OCI-M2 (cell line): Measurements from ENCODE around the gene PPP2R3A.
A peak's percentile ranks its signal among the peaks of the same experiment; 100 is the strongest.
"Not testable (repeated sequence)": the region's sequence is repeated elsewhere in the genome, so short reads cannot be mapped to it uniquely, and the experiment has no call there.

ENCODE experiments used
- DNase-seq: peaks from one replicate; lab custom pipeline; 2025; ENCODE audit not compliant: unreplicated experiment; lab: John Stamatoyannopoulos, UW

Gene PPP2R3A

GRCh38 chr3:136192195-136192594 lies 226.7 kb downstream of the PPP2R3A start:
- DNase-seq = not testable (repeated sequence)

DNA sequence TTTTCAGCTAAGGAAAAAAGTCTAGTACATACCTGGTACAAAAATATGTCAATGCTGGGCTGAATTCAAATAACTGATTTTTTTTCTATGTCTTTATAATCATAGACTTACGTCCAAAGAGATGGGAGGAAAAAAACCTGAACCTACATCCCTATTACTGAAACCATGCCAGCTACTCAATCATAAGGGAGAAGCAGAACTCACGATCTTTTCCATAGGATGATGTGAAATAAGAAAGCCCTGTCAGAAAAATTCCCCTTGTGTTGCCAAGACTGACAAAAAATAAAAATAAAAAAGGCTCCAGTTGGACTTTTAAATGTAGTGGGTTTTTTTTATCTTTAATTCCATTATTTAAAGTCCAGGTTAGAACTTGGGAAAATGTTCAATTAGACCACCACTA lies 227.3 kb downstream of the PPP2R3A start:
- DNase-seq = no peak

DNA sequence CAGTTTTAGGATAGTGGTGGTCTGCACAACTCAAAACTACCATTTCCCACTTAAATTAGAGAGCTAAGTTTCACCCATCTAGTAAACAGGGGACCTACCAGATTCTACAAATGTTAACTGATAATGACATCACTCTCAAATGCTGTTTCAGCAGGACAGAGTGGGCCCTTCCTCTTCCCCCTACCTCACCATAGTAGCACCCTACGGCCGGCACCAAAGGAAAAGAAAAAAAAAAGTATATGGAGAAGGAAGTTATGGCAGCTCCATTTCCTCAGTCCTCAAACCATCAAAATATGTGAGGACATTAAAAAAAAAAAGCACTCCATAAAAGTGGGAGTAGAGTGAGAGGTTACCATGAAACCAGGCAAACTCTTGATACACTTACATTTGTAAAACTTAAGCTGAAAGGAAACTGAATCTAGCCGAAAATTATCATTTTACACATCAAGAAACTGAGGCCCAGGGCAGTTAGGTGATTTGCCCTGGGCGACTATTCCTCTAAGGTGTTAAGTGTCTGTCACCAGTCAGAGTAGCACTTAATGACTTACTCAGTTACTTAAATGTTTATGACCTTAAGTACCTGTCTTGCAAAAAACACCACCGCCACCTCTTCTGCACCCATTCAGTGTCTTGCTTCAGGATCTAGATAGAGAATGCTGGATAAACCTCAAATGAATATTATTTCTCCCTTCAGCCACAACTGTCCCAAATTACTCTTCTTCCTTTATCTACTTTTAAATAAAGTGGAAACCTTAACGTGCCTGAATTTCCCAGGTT lies 227.9 kb downstream of the PPP2R3A start:
- DNase-seq = no peak

DNA sequence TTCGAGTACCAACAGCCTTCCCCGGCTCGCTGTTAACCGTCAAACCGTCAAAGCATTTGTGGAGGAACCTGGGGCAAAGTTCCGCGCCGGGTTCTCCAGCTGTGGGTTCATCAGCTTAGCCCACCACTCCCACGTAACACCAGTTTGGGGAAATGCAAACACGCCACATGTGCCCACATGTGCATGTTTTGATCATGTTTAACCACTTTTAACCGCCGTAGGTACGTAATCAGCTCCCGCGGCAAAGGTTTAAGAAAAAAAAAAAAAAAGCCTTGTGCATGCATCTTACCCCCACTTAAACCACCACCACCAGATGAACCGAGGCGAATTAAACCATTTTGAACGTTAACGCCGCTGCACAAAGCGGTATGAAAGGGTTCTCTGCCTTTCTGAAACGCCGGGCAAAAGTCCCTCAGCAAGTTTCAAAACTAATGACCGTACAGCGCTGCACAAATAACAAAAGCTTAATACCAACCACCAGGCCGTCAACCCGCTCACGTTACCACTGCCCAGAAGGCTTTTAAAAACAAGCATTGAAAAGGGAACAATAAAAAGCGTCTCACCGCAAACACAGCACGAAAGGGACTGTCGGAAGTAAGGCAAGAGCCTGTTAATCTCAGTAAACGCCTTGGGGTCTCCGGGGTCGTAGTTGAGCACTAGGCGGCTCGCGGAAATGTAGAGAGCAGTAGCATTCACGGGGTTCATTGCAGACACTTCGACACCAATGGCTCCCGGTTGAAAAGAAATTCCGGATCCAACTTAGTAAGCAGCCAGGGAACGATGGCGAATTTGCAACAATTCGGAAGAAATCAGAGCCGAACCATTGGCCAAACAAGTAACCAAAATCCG lies 229.1 kb downstream of the PPP2R3A start:
- no peak for DNase-seq

DNA sequence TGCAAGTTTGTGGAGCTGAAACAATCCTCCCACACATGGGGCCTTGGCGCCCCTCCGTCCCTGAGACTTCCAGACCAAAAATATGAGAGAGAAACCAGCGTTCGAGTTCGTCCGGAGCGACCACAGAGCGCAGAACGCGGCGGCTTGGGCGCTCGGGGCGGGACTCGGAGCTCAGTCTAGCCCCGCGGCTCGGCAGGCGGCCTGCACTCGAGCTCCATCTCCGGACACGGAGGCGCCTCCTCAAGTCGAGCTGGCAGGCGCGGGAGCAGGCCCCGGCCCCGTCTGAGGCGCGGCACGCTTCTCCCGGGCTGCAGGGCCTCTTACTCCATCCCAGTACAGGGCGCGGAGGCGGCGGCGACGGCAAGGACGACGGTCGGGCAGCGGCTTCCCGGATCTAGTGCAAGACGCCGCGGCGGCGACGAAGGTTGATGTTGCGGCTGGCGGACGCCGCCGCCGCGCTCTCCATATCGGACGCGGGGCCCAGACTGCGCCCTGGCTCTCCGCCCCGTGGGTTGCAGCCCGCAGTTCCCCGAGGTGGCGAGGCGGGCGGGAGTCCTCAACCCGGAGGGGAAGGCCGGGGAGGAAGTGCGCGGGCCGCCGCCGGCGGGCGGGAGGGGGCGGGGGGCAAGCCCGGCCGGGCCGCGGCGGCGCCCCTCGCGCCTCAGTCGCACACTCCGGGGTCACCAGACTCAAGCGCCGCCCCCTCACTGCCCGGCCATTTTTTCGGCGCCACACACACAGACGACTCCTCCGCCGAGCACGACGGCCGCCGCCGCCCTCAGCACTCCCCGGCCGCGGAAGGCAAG lies 229.9 kb downstream of the PPP2R3A start:
- DNase-seq = no peak

DNA sequence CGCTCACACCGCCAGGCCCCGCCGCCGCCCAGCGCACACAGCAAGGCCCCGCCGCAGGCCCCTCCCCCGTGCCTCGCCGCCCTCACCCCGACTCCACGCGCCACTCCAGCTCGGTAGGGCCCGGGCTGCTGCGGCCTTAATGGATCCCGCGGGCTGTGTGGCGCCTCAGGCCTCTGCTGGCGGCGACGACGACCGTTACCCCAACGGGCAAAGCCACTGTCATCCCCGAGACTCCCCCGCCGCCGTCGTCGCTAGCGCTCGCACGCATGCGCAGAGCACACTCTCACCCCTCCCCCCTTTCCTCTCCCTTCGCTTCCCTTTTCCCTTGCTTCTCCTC lies 230.5 kb downstream of the PPP2R3A start, which contains the start of gene MSL2:
MSL2 (minus strand) TSS at position 272 of the 337 bp plus-strand sequence. CDS start 1,222 bp downstream, outside the sequence.
- no peak for DNase-seq

DNA sequence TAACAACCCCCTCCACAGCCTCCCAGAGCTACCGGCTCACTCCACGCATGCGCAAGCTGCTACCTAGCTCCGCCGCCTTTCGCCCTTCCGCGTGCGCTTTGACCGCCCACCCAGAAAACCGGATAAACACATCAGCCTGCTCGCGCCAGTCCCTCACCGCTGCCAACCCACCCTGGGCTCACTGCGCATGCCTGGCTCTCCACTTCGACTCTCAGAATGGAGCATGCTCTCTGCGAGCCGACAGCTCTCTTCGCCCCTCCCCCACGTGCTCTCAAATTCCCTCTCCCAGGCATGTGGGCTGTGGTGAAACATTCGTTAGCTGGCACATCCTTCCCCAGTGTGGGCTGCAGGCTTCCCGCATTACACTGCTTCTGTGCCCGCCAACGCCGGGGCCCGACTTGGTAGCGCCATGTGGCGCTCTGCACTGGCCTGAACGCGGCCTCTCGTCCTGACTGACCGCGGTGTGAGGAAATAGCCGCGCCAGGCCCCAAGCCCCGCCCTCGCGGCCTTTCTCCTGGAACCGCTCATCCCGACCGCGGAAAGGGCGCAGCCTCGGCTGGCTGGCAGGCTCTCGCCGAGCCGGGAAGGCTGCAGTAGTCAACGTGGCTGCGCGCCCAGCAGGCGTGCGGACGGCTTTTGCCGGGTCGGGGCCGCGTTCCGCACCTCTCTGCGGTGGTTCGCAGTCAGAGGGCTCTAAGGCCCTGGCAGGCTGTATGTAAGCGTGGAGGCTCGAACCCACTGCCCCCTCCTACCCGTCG lies 231.1 kb downstream of the PPP2R3A start:
- DNase-seq = peak; percentile 98

DNA sequence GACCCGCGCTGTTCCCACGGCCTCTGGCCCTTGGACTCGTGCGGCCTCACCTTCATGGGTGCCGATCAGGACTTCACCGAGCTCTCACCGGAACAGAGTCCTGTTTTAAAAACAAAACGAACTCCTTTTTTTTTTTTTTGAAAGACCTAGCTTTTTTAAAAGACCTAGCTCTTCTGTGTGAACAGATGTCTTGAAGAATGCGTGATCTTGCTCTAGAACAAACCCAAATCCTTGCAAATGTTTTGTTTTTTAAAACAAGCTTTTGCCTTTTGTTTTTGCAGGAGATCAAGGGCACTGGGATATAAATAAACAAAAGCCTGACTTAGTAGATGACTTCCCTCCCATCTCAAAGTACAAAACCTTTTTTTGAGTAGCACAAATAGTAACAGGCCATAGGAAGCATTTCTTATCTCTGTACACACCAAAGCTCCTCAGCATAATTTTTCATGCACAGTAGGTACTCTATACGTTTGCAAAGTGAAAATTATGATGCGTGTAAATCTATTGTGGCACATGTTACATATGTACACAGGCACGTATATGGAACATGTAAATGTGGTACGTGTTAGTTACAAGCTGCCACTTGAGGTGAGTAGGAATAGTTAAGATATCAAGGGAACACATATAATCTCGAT lies 231.7 kb downstream of the PPP2R3A start:
- no peak for DNase-seq
